H1 (cell line): ENCODE data around the gene PDE4DIP. TPM values are rescaled to one million over a fixed set of nuclear protein-coding genes. Genes with fewer than 3 reads are reported as not detected.
"Not testable (repeated sequence)": the region's sequence is repeated elsewhere in the genome, so short reads cannot be mapped to it uniquely, and the experiment has no call there.

ENCODE experiments used
- CTCF ChIA-PET: fragments of 300-600 bp; sonication (Branson Sonifier 250); formaldehyde crosslinking; loops from one replicate; lab custom pipeline; 2021; ENCODE audit not compliant: partially characterized antibody; lab: Charles Lee
- POLR2A ChIA-PET: fragments of 300-600 bp; sonication (Branson Sonifier 250); formaldehyde crosslinking; loops from one replicate; lab custom pipeline; 2021; ENCODE audit warnings: inconsistent platforms; ENCODE audit not compliant: partially characterized antibody; lab: Charles Lee
- DNase-seq, 2 experiments: peaks; one replicate each; pipeline versions ENCODE4 v3.0.0 to v3.0.0-alpha.2; 2010 to 2022; ENCODE audit warnings: low spot score in 2 of 2, low read depth in 1 of 2, mixed read lengths in 1 of 2
- FAIRE-seq: peaks from 2 replicates; lab custom pipeline; 2011; peaks lifted over from hg19 to GRCh38; lab: Jason Lieb, UNC
- H2AFZ ChIP-seq: 2 replicates; pipeline ENCODE4 v1.8.1; 2012; ENCODE audit warnings: low read length, inconsistent platforms
- H2AK5ac ChIP-seq: 2 replicates; pipeline ENCODE4 v1.6.1; 2013; ENCODE audit warnings: low read depth, low read length
- H2BK120ac ChIP-seq: replicated peaks from 2 replicates; pipeline ENCODE3; 2013; ENCODE audit warnings: low read depth, low read length, inconsistent platforms
- H2BK12ac ChIP-seq: 2 replicates; pipeline ENCODE4 v1.6.1; 2013; ENCODE audit warnings: low read depth, low read length
- H2BK15ac ChIP-seq: 2 replicates; pipeline ENCODE4 v1.6.1; 2013; ENCODE audit warnings: low read length
- H2BK20ac ChIP-seq: 2 replicates; pipeline ENCODE4 v1.6.1; 2013; ENCODE audit warnings: low read length
- H2BK5ac ChIP-seq: 2 replicates; pipeline ENCODE4 v1.6.1; 2013; ENCODE audit warnings: low read depth, low read length
- H3K14ac ChIP-seq: 2 replicates; pipeline ENCODE4 v1.6.1; 2013; ENCODE audit warnings: inconsistent platforms; ENCODE audit not compliant: insufficient read length
- H3K18ac ChIP-seq: 2 replicates; pipeline ENCODE4 v1.6.1; 2013; ENCODE audit warnings: low read length; ENCODE audit errors: extremely low read depth
- H3K23ac ChIP-seq: 2 replicates; pipeline ENCODE4 v1.6.1; 2013; ENCODE audit warnings: inconsistent platforms; ENCODE audit not compliant: insufficient read length
- H3K23me2 ChIP-seq: 2 replicates; pipeline ENCODE4 v1.6.1; 2013; ENCODE audit warnings: low read depth, low read length
- H3K27ac ChIP-seq: 2 replicates; pipeline ENCODE4 v1.6.1; 2011; ENCODE audit warnings: low read depth, low read length, inconsistent platforms
- H3K27me3 ChIP-seq, 4 experiments: replicated peaks in 1 of 4; 1 replicate in 1 of 4; 2 replicates in 3 of 4; pipeline versions ENCODE4 v1.6.1 to v1.8.1; 2011 to 2013; ENCODE audit warnings: low read length in 3 of 4, mild to moderate bottlenecking in 3 of 4, inconsistent platforms in 2 of 4, mixed read lengths in 2 of 4, moderate library complexity in 1 of 4; ENCODE audit not compliant: control insufficient read depth in 3 of 4, insufficient read depth in 3 of 4; ENCODE audit errors: extremely low read depth in 1 of 4
- H3K36me3 ChIP-seq, 4 experiments: 2 replicates each; pipeline versions ENCODE4 v1.6.1 to v1.8.1; 2011 to 2013; ENCODE audit warnings: mild to moderate bottlenecking in 4 of 4, low read length in 3 of 4, moderate library complexity in 2 of 4, control low read depth in 1 of 4, inconsistent platforms in 1 of 4; ENCODE audit not compliant: insufficient read depth in 4 of 4, control insufficient read depth in 2 of 4
- H3K4ac ChIP-seq: replicated peaks from 2 replicates; pipeline ENCODE3; 2013; ENCODE audit warnings: low read length, low read depth, mixed read lengths, inconsistent platforms; ENCODE audit not compliant: insufficient read length
- H3K4me1 ChIP-seq, 4 experiments: replicated peaks in 1 of 4; 1 replicate in 1 of 4; 2 replicates in 3 of 4; pipeline versions ENCODE4 v1.6.1 to v1.8.1; 2011 to 2013; ENCODE audit warnings: low read length in 3 of 4, inconsistent platforms in 2 of 4, mixed read lengths in 1 of 4; ENCODE audit not compliant: insufficient read depth in 4 of 4, control insufficient read depth in 3 of 4
- H3K4me2 ChIP-seq, 2 experiments: 2 replicates each; pipeline versions ENCODE4 v1.6.1 to v1.8.1; 2011 to 2013; ENCODE audit warnings: low read depth in 2 of 2, low read length in 2 of 2, control low read depth in 1 of 2, inconsistent platforms in 1 of 2, mild to moderate bottlenecking in 1 of 2; ENCODE audit not compliant: insufficient read depth in 1 of 2
- H3K4me3 ChIP-seq, 4 experiments: fragments of 200-600, 300-600 bp in 1 of 4; sonication (generic), shearing (Covaris generic), sonication (Bioruptor Twin) in 1 of 4; 2 replicates each; pipeline versions ENCODE4 v1.5.1 to v1.8.1; 2011 to 2016; ENCODE audit warnings: low read length in 4 of 4, low read depth in 3 of 4, control low read depth in 2 of 4, inconsistent platforms in 2 of 4, mild to moderate bottlenecking in 2 of 4, mixed read lengths in 1 of 4, moderate library complexity in 1 of 4; ENCODE audit not compliant: insufficient read depth in 2 of 4; ENCODE audit errors: extremely low read depth in 1 of 4
- H3K56ac ChIP-seq: replicated peaks from 2 replicates; pipeline ENCODE3; 2013; ENCODE audit warnings: low read depth, mild to moderate bottlenecking, mixed read lengths, low read length, inconsistent platforms; ENCODE audit not compliant: insufficient read length
- H3K79me1 ChIP-seq: 2 replicates; pipeline ENCODE4 v1.6.1; 2013; ENCODE audit warnings: low read depth, low read length, control low read depth
- H3K79me2 ChIP-seq, 2 experiments: 2 replicates each; pipeline versions ENCODE4 v1.6.1 to v1.8.1; 2012 to 2013; ENCODE audit warnings: low read length in 2 of 2, mild to moderate bottlenecking in 2 of 2, inconsistent platforms in 1 of 2; ENCODE audit not compliant: insufficient read depth in 2 of 2, control insufficient read depth in 1 of 2
- H3K9ac ChIP-seq, 4 experiments: replicated peaks in 1 of 4; 1 replicate in 1 of 4; 2 replicates in 3 of 4; pipeline versions ENCODE4 v1.6.1 to v1.8.1; 2011 to 2013; ENCODE audit warnings: low read depth in 3 of 4, low read length in 3 of 4, control low read depth in 2 of 4, mild to moderate bottlenecking in 2 of 4, moderate library complexity in 2 of 4, inconsistent platforms in 1 of 4; ENCODE audit errors: extremely low read depth in 1 of 4
- H3K9me3 ChIP-seq, 2 experiments: 2 replicates each; pipeline versions ENCODE4 v1.6.1 to v1.8.1; 2012 to 2013; ENCODE audit warnings: mild to moderate bottlenecking in 2 of 2, moderate library complexity in 2 of 2, control low read depth in 1 of 2, inconsistent platforms in 1 of 2, low read depth in 1 of 2, low read length in 1 of 2, mixed read lengths in 1 of 2; ENCODE audit not compliant: insufficient read depth in 2 of 2
- H4K20me1 ChIP-seq, 2 experiments: replicated peaks in 1 of 2; 2 replicates each; pipeline versions ENCODE3 to v1.8.1; 2011 to 2013; ENCODE audit warnings: inconsistent platforms in 2 of 2, low read length in 2 of 2, mild to moderate bottlenecking in 1 of 2; ENCODE audit not compliant: insufficient read depth in 2 of 2, control insufficient read depth in 1 of 2
- H4K5ac ChIP-seq: 2 replicates; pipeline ENCODE4 v1.6.1; 2013; ENCODE audit warnings: low read length, low read depth, mixed read lengths, inconsistent platforms; ENCODE audit not compliant: insufficient read length
- H4K8ac ChIP-seq: 2 replicates; pipeline ENCODE4 v1.8.0; 2013; ENCODE audit warnings: mild to moderate bottlenecking, moderate library complexity, low read length, inconsistent platforms; ENCODE audit not compliant: insufficient read depth; ENCODE audit errors: extremely low read depth
- H4K91ac ChIP-seq: replicated peaks from 2 replicates; pipeline ENCODE3; 2013; ENCODE audit warnings: low read length, mixed read lengths, inconsistent platforms; ENCODE audit not compliant: insufficient read length
- WGBS, 2 experiments: shearing (Covaris generic) in 1 of 2; methylation state at CpG; one replicate each; pipeline versions ENCODE4 v1.1.6 to v1.1.7; 2013 to 2015; ENCODE audit warnings: low lambda C conversion rate in 2 of 2, mixed read lengths in 2 of 2, inconsistent platforms in 1 of 2, low coverage in 1 of 2, missing lambda C conversion rate in 1 of 2; ENCODE audit not compliant: insufficient replicate concordance in 2 of 2, insufficient coverage in 1 of 2, insufficient read length in 1 of 2; ENCODE audit errors: extremely low coverage in 1 of 2, missing lambda C conversion rate in 1 of 2; 5-methylcytosine and 5-hydroxymethylcytosine counted together
- polyA plus RNA-seq, 7 experiments: library from polyadenylated mRNA; depleted of rRNA in 3 of 7; stranded (reverse) in 5 of 7; unstranded in 2 of 7; fragments of >200 nt in 5 of 7; fragments of 200-250 nt in 2 of 7; gene quantifications; 1 replicate in 5 of 7; 2 replicates in 1 of 7; 4 replicates in 1 of 7; pipeline versions ENCODE4 v1.2.1 to v1.2.3, GENCODE V29; 2011 to 2013; ENCODE audit warnings: missing spikeins in 2 of 7, mixed read lengths in 2 of 7
- total RNA-seq: library from RNA; stranded (reverse); fragmentation: NEBNext Ultra II Directional; extraction: Animal tissue kit (Norgen Biotek cat#: 25700); gene quantifications from 2 replicates; pipeline ENCODE4 v1.2.1, GENCODE V29; 2021

PDE4DIP gene
- total and polyA plus RNA-seq, 2 of the 8 experiments (the other 6 are each of a cell fraction or from before 2014, with no cell fraction given): 8.4 to 40.5 TPM

GRCh38 chr1:148888597-148888996 is 44.4 kb downstream of the PDE4DIP start:
- H3K14ac ChIP-seq, H4K91ac ChIP-seq, H4K5ac ChIP-seq, H3K4me3 ChIP-seq, H3K18ac ChIP-seq, H3K23ac ChIP-seq, H3K9me3 ChIP-seq, H2BK20ac ChIP-seq, H2BK12ac ChIP-seq, H3K4me1 ChIP-seq, POLR2A ChIA-PET, H3K23me2 ChIP-seq, H3K27me3 ChIP-seq, CTCF ChIA-PET, H3K4me2 ChIP-seq, H2BK15ac ChIP-seq, H3K4ac ChIP-seq, H3K36me3 ChIP-seq, H3K9ac ChIP-seq, H4K8ac ChIP-seq, H2BK120ac ChIP-seq, H4K20me1 ChIP-seq, FAIRE-seq, H3K79me2 ChIP-seq, H3K27ac ChIP-seq, DNase-seq, H2AK5ac ChIP-seq, H3K56ac ChIP-seq, H3K79me1 ChIP-seq, H2BK5ac ChIP-seq, H2AFZ ChIP-seq: not testable (repeated sequence)
- WGBS, 2 experiments: no CpG with 5 or more reads among the region's 5 CpGs

- H3K4me1 ChIP-seq, H2BK15ac ChIP-seq, H2BK5ac ChIP-seq, H3K23ac ChIP-seq, H2BK120ac ChIP-seq, H3K79me2 ChIP-seq, H4K5ac ChIP-seq, H4K8ac ChIP-seq, H3K9me3 ChIP-seq, H4K91ac ChIP-seq, CTCF ChIA-PET, H3K27me3 ChIP-seq, H3K4ac ChIP-seq, H3K23me2 ChIP-seq, H3K27ac ChIP-seq, POLR2A ChIA-PET, FAIRE-seq, H3K36me3 ChIP-seq, H4K20me1 ChIP-seq, H2AK5ac ChIP-seq, H3K79me1 ChIP-seq, H2AFZ ChIP-seq, H3K18ac ChIP-seq, H2BK12ac ChIP-seq, DNase-seq, H3K14ac ChIP-seq, H2BK20ac ChIP-seq, H3K4me2 ChIP-seq, H3K4me3 ChIP-seq, H3K56ac ChIP-seq, H3K9ac ChIP-seq: not testable (repeated sequence)
- WGBS, 2 experiments: no CpG with 5 or more reads among the region's 28 CpGs
These were observed 45.2 kb downstream of the PDE4DIP start for GRCh38 chr1:148889267-148890074.
